Measurements from ENCODE around the gene GBGT1.

GBGT1 gene

GRCh38 chr9:133139246-133140173 is 24.2 kb downstream of the GBGT1 start:
- Histone ChIP-seq H3K27ac (ENCODE audit: low read length) (no peak overlapping the region), H3K27me3 (ENCODE audit: low read depth, low read length) (no peaks in the 10 kb centered on the region), H3K36me3 (ENCODE audit: control insufficient read depth in 1 of 2, insufficient read depth in 2 of 2, low read length in 2 of 2) (no peaks in the 10 kb centered on the region), H3K9me3 (ENCODE audit: control insufficient read depth in 1 of 2, low read length in 2 of 2) (no peaks in the 10 kb centered on the region), H3K4me3 (ENCODE audit: low read depth in 1 of 2, low read length in 2 of 2) (no peak overlapping the region), H3K4me1 (ENCODE audit: control insufficient read depth in 1 of 2, insufficient read depth in 2 of 2, low read length in 2 of 2) (peaks cover 14 to 36% of the 10 kb centered on the region in 2 donors)

DNA sequence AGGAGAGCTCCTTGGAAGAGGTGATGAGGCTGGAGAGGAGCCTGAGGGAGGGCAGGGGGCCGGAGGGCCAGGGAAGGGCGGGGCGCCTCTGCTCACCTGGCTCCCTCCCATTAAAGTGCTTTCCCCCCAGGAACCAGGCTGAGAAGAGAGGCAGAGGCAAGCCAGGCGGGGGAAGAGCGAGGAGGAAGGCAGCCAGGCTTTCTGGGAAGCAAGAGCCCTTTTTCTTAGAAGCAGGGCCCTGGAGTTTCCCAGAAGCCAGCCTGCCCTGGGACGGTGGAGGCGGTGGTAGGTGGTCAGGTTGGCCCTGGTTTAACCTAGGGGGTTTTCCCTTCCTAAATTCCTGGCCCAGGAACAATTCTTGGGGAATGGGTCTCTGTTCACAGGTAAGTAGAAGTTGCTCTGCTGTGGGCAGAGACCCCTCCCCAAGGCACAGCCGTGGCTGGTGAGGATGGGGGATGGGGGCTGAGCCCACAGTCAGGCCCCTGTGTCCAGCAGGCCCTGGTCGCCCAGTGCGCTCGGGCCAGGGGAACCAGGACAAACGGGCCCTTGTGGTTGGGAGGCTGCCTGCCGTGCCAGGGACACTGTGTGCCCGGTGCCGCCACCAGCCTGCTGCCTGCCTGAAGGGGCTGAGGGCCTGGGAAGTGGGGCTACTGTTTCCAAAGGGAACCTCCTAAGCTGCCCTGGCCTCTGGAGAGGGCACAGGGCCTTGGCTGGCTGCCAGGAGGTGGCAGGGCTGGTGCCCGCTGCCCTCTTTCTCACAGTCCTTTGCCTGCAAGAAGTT is 26.1 kb downstream of the GBGT1 start:
- no peaks in the 10 kb centered on the region for H3K9me3 ChIP-seq (ENCODE audit: control insufficient read depth in 1 of 2, low read length in 2 of 2)
- H3K27me3 ChIP-seq (ENCODE audit: low read depth, low read length): no peaks in the 10 kb centered on the region
- peaks cover 28 to 39% of the 10 kb centered on the region in 2 donors for H3K4me1 ChIP-seq (ENCODE audit: control insufficient read depth in 1 of 2, insufficient read depth in 2 of 2, low read length in 2 of 2)
- no peak overlapping the region for H3K4me3 ChIP-seq (ENCODE audit: low read depth in 1 of 2, low read length in 2 of 2)
- no peaks in the 10 kb centered on the region for H3K36me3 ChIP-seq (ENCODE audit: control insufficient read depth in 1 of 2, insufficient read depth in 2 of 2, low read length in 2 of 2)
- H3K27ac ChIP-seq (ENCODE audit: low read length): no peak overlapping the region

DNA sequence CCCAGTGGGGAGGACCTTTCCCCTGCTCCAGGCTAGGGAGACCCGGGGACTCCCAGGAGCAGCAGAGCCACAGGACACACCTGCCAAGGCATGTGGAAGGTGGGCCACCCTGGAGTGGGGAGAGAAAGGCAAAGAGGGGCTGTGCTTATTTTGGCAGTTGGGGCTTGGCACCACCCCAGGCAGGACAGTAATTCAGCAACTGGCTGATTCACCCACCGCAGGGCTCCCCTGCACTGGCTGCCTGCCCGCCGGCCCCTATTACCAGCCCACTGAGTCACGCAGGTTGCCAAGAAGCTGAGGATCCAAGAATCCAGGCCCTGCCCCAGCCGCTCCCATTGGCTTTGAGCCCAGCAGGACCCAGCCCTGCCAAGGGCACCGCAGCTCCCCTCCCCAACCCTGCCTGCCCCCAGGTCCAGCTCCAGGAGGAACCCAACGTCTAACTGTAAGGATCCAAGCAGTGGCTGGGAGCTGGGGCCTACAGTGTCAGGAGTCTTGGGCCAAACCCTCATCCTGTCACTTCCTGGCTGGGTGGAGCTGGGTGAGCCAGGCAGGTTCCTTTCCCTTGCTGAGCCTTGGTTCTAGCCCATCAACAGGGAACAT is 28.5 kb downstream of the GBGT1 start:
- no peaks in the 10 kb centered on the region for H3K27me3 ChIP-seq (ENCODE audit: low read depth, low read length)
- peak overlapping the region; percentile 98 for H3K27ac ChIP-seq (ENCODE audit: low read length)
- peaks cover 31 to 43% of the 10 kb centered on the region in 2 donors for H3K4me1 ChIP-seq (ENCODE audit: control insufficient read depth in 1 of 2, insufficient read depth in 2 of 2, low read length in 2 of 2)
- H3K9me3 ChIP-seq (ENCODE audit: control insufficient read depth in 1 of 2, low read length in 2 of 2): no peaks in the 10 kb centered on the region
- no peak overlapping the region for H3K4me3 ChIP-seq (ENCODE audit: low read depth in 1 of 2, low read length in 2 of 2)
- no peaks in the 10 kb centered on the region for H3K36me3 ChIP-seq (ENCODE audit: control insufficient read depth in 1 of 2, insufficient read depth in 2 of 2, low read length in 2 of 2)

DNA sequence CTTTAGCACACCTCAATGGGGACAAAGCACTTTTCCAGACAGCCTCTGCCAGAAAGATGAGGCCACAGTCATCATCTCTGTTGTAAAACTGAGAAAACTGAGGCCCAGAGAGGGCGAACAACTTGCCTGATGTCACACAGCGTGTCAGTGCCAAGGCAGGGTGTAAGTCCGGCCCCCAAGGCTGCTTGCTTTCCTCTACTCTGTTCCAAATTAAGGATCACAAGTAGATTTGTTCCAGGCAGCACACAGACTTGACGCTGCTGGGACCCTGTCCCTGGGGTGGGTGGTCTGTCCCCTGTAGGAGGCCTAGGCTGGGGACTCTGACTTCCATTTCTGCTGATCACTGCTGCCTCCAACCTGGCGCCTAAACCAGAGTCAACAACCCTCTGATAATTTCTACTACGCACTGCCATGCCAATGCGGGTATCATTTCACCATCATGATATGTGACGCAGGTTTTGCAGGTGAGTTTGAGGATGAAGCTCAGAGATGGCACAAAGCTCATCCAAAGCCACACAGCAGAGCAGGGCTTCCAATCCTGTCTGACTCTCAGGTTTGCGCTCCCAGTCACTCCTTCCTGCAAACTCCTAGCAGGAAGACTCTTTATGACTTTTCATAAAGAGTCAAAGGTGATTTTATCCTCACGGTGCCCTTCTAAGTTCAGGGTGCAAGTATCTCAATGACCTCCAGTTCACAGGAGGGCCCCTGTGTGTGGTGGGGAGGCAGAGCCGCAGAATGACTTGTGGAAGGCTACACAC is 29.1 kb downstream of the GBGT1 start:
- no peaks in the 10 kb centered on the region for H3K36me3 ChIP-seq (ENCODE audit: control insufficient read depth in 1 of 2, insufficient read depth in 2 of 2, low read length in 2 of 2)
- no peaks in the 10 kb centered on the region for H3K27me3 ChIP-seq (ENCODE audit: low read depth, low read length)
- H3K4me3 ChIP-seq (ENCODE audit: low read depth in 1 of 2, low read length in 2 of 2): peak overlapping the region in 1 of 2 donors; percentile 36
- H3K4me1 ChIP-seq (ENCODE audit: control insufficient read depth in 1 of 2, insufficient read depth in 2 of 2, low read length in 2 of 2): peaks cover 31 to 43% of the 10 kb centered on the region in 2 donors
- H3K27ac ChIP-seq (ENCODE audit: low read length): peak overlapping the region; percentile 98
- H3K9me3 ChIP-seq (ENCODE audit: control insufficient read depth in 1 of 2, low read length in 2 of 2): no peaks in the 10 kb centered on the region

GRCh38 chr9:133133681-133134387 is 29.9 kb downstream of the GBGT1 start:
- peak overlapping the region; percentile 98 for H3K27ac ChIP-seq (ENCODE audit: low read length)
- H3K27me3 ChIP-seq (ENCODE audit: low read depth, low read length): no peaks in the 10 kb centered on the region
- H3K4me3 ChIP-seq (ENCODE audit: low read depth in 1 of 2, low read length in 2 of 2): peak overlapping the region in 1 of 2 donors; percentile 36
- H3K4me1 ChIP-seq (ENCODE audit: control insufficient read depth in 1 of 2, insufficient read depth in 2 of 2, low read length in 2 of 2): peaks cover 31 to 43% of the 10 kb centered on the region in 2 donors
- H3K9me3 ChIP-seq (ENCODE audit: control insufficient read depth in 1 of 2, low read length in 2 of 2): no peaks in the 10 kb centered on the region
- H3K36me3 ChIP-seq (ENCODE audit: control insufficient read depth in 1 of 2, insufficient read depth in 2 of 2, low read length in 2 of 2): no peaks in the 10 kb centered on the region

DNA sequence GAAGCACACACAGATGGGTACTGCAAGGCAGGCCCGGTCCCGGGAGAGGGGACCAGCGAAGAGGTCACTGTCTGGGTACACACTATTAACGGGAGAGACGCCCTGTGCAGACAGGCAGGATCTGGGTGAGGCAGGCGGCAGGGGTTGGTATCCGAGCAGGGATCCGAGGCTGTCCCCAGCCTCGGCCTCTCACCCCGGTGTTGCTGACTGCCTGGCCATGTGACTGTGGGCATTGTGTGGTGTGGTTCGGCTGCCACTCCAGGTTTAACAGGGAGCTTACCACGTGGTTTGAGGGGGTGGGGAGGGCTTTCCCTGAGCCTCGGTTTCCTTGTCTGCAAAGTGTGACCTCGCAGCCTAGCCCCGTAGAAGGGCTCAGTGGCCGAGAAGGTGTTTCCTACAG is 31.5 kb downstream of the GBGT1 start:
- no peak overlapping the region for H3K4me3 ChIP-seq (ENCODE audit: low read depth in 1 of 2, low read length in 2 of 2)
- no peaks in the 10 kb centered on the region for H3K36me3 ChIP-seq (ENCODE audit: control insufficient read depth in 1 of 2, insufficient read depth in 2 of 2, low read length in 2 of 2)
- H3K9me3 ChIP-seq (ENCODE audit: control insufficient read depth in 1 of 2, low read length in 2 of 2): no peaks in the 10 kb centered on the region
- peaks cover 27 to 53% of the 10 kb centered on the region in 2 donors for H3K4me1 ChIP-seq (ENCODE audit: control insufficient read depth in 1 of 2, insufficient read depth in 2 of 2, low read length in 2 of 2)
- H3K27me3 ChIP-seq (ENCODE audit: low read depth, low read length): no peaks in the 10 kb centered on the region
- no peak overlapping the region for H3K27ac ChIP-seq (ENCODE audit: low read length)

GRCh38 chr9:133131506-133131905 is 32.2 kb downstream of the GBGT1 start:
- H3K36me3 ChIP-seq (ENCODE audit: control insufficient read depth in 1 of 2, insufficient read depth in 2 of 2, low read length in 2 of 2): no peaks in the 10 kb centered on the region
- H3K27me3 ChIP-seq (ENCODE audit: low read depth, low read length): no peaks in the 10 kb centered on the region
- H3K9me3 ChIP-seq (ENCODE audit: control insufficient read depth in 1 of 2, low read length in 2 of 2): no peaks in the 10 kb centered on the region
- no peak overlapping the region for H3K4me3 ChIP-seq (ENCODE audit: low read depth in 1 of 2, low read length in 2 of 2)
- no peak overlapping the region for H3K27ac ChIP-seq (ENCODE audit: low read length)
- H3K4me1 ChIP-seq (ENCODE audit: control insufficient read depth in 1 of 2, insufficient read depth in 2 of 2, low read length in 2 of 2): peaks cover 27 to 59% of the 10 kb centered on the region in 2 donors

- peaks cover 23 to 61% of the 10 kb centered on the region in 2 donors for H3K4me1 ChIP-seq (ENCODE audit: control insufficient read depth in 1 of 2, insufficient read depth in 2 of 2, low read length in 2 of 2)
- no peaks in the 10 kb centered on the region for H3K27me3 ChIP-seq (ENCODE audit: low read depth, low read length)
- no peak overlapping the region for H3K4me3 ChIP-seq (ENCODE audit: low read depth in 1 of 2, low read length in 2 of 2)
- no peaks in the 10 kb centered on the region for H3K36me3 ChIP-seq (ENCODE audit: control insufficient read depth in 1 of 2, insufficient read depth in 2 of 2, low read length in 2 of 2)
- no peaks in the 10 kb centered on the region for H3K9me3 ChIP-seq (ENCODE audit: control insufficient read depth in 1 of 2, low read length in 2 of 2)
- no peak overlapping the region for H3K27ac ChIP-seq (ENCODE audit: low read length)
Observed at GRCh38 chr9:133130685-133131244, 32.9 kb downstream of the GBGT1 start.

DNA sequence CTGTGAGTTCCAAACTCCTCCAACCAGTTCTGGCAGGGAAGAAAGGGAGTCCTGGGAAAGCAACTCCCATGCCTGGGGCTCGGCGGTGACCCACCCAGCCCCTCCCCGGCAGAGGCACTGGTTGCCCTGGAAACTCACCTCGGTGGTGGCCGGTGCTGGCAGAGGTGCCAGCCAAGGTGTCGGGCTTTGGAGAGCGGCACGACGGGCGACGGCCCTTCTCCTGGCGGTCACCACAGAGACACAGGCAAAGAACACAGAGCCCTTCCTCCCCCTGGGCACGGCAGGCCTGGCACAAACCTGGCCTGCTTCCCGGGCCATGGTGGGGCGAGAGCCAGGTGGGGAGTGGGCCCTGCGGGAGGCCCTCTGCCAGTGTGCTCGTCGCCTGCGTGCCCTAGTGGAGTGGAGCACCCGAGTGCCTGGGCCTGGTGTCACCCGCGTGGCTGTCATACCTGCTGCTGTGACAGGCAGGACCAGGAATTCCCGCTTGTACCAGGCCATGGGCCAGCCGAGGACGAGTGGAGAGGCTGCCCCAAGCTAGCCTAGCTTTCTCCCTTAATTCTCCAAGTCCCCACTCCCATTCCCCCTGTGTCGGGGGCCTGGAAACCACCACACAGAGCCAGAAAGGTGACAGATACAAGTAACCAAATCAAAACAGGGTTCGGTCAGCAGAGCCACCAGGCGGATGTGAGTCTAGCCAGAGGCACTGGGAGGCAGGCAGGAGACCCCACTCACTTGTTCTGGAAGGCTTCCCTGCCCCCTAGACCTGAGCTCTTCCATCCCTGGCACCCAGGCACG is 34.5 kb downstream of the GBGT1 start:
- Histone ChIP-seq H3K4me1 (ENCODE audit: control insufficient read depth in 1 of 2, insufficient read depth in 2 of 2, low read length in 2 of 2) (peaks cover 13 to 47% of the 10 kb centered on the region in 2 donors), H3K27ac (ENCODE audit: low read length) (no peak overlapping the region), H3K36me3 (ENCODE audit: control insufficient read depth in 1 of 2, insufficient read depth in 2 of 2, low read length in 2 of 2) (no peaks in the 10 kb centered on the region), H3K27me3 (ENCODE audit: low read depth, low read length) (no peaks in the 10 kb centered on the region), H3K9me3 (ENCODE audit: control insufficient read depth in 1 of 2, low read length in 2 of 2) (no peaks in the 10 kb centered on the region), H3K4me3 (ENCODE audit: low read depth in 1 of 2, low read length in 2 of 2) (no peak overlapping the region)

All from muscle layer of duodenum (tissue), 2 donors.